Tongue (tissue), 2 donors: Measurements from ENCODE around the gene AQP7. TPM values are rescaled to one million over a fixed set of nuclear protein-coding genes. Genes with fewer than 3 reads are reported as not detected.
"Not testable (repeated sequence)": the region's sequence is repeated elsewhere in the genome, so short reads cannot be mapped to it uniquely, and the experiment has no call there.

Source experiments
- DNase-seq: peaks from one replicate; pipeline ENCODE4 v3.0.0-alpha.2; 2015
- total RNA-seq: library from RNA; depleted of rRNA; stranded (reverse); fragments of >200 nt; gene quantifications from one replicate; pipeline ENCODE4 v1.2.3, GENCODE V29; 2014

The AQP7 gene
- total RNA-seq, 1 donor from 2014 or later, result 8.4 TPM

GRCh38 chr9:33433871-33434270, 31.5 kb upstream of the AQP7 start:
- no peak for DNase-seq

- no peak for DNase-seq
Observed at GRCh38 chr9:33431420-33431819, 29.1 kb upstream of the AQP7 start.

GRCh38 chr9:33430942-33431341, 28.6 kb upstream of the AQP7 start:
- no peak for DNase-seq

- no peak for DNase-seq
Observed at GRCh38 chr9:33429256-33429985, 27.1 kb upstream of the AQP7 start.

- DNase-seq, result no peak
Observed at GRCh38 chr9:33426843-33427293, 24.5 kb upstream of the AQP7 start.

GRCh38 chr9:33425128-33425533, 22.8 kb upstream of the AQP7 start:
- no peak for DNase-seq

- not testable (repeated sequence) for DNase-seq
Observed at GRCh38 chr9:33424492-33424891, 22.1 kb upstream of the AQP7 start.

- not testable (repeated sequence) for DNase-seq
Observed at GRCh38 chr9:33424043-33424442, 21.7 kb upstream of the AQP7 start.

GRCh38 chr9:33419708-33420303, 17.4 kb upstream of the AQP7 start:
- no peak for DNase-seq

GRCh38 chr9:33418090-33418489, 15.7 kb upstream of the AQP7 start:
- no peak for DNase-seq

GRCh38 chr9:33416996-33417395, 14.6 kb upstream of the AQP7 start:
- no peak for DNase-seq

GRCh38 chr9:33415501-33416038, 13.2 kb upstream of the AQP7 start:
- DNase-seq, result peak; percentile 77

- DNase-seq, result no peak
Observed at GRCh38 chr9:33414889-33415500, 12.6 kb upstream of the AQP7 start.

- DNase-seq, result peak; percentile 38
Observed at GRCh38 chr9:33414268-33414667, 11.9 kb upstream of the AQP7 start.

- DNase-seq, result no peak
Observed at GRCh38 chr9:33408087-33408486, 5.7 kb upstream of the AQP7 start.

- no peak for DNase-seq
Observed at GRCh38 chr9:33407061-33407460, 4.7 kb upstream of the AQP7 start.

- DNase-seq, result no peak
Observed at GRCh38 chr9:33404788-33405362, 2.5 kb upstream of the AQP7 start.

GRCh38 chr9:33403941-33404787, 1.8 kb upstream of the AQP7 start:
- no peak for DNase-seq

GRCh38 chr9:33401809-33402208, 559 bp downstream of the AQP7 start:
- DNase-seq, result not testable (repeated sequence)

GRCh38 chr9:33399047-33399446, 3.3 kb downstream of the AQP7 start:
- DNase-seq, result not testable (repeated sequence)

GRCh38 chr9:33397801-33398200, 4.6 kb downstream of the AQP7 start:
- DNase-seq, result not testable (repeated sequence)
